ENCODE data around the gene WNT6.

WNT6 gene

DNA sequence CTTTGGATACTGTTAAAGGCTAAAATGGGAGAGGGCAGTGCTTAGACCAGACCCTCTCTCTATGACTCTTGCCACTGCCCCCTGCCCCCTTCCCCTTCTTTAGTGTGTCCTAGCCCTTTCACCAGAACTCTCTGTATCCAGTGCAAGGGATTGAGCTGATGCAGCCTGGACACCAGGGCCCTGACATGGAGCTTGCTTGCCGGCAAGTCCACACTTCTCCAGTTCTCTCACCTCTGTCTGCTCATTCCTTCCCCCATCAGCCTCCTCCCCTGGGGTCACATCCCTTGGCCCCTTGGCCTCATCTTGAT is 1.5 kb upstream of the WNT6 start:
- no peak for DNase-seq

DNA sequence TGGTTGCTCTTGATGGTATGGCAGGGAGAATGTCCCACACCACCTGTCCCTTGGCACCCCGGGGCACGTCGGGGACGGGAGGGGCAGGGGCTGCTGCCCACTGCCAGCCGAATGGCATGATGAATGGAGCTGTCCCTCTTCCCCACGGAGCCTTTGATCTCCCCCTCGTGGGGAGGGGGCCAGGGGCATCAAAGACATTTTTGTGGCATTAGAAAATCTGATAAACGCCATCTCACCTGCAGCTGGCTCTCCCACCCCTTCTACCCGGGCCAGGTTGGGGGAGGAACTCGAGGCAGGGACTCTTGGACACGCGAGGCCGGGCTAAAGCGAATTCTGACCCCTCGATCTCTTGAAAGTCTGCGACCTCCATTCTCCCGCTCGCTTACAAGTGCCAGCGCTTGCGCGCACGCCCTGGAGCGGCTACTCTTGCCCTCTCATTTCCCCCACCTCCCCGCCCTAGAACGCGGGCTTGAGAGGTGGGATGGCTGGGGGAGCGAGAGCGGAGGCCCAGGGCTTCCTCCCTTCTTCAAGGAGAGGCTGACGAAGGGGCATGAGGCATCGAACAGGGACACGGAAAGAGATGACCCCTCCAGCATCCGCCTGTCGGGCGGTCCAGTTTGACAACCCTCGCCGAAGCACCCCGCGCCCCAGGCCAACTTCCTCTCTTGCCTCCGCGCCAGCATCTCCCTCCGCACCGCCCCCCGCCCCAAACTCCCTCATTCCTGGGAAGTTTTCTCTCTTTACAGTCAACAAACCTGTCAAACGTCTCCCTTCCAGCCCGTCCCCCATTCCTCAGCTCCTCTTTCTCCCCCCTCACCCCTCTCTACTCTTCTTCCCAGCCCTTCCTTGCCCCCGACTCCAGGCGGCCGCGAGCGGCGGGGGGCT is 692 bp upstream of the WNT6 start:
- no peak for DNase-seq

DNA sequence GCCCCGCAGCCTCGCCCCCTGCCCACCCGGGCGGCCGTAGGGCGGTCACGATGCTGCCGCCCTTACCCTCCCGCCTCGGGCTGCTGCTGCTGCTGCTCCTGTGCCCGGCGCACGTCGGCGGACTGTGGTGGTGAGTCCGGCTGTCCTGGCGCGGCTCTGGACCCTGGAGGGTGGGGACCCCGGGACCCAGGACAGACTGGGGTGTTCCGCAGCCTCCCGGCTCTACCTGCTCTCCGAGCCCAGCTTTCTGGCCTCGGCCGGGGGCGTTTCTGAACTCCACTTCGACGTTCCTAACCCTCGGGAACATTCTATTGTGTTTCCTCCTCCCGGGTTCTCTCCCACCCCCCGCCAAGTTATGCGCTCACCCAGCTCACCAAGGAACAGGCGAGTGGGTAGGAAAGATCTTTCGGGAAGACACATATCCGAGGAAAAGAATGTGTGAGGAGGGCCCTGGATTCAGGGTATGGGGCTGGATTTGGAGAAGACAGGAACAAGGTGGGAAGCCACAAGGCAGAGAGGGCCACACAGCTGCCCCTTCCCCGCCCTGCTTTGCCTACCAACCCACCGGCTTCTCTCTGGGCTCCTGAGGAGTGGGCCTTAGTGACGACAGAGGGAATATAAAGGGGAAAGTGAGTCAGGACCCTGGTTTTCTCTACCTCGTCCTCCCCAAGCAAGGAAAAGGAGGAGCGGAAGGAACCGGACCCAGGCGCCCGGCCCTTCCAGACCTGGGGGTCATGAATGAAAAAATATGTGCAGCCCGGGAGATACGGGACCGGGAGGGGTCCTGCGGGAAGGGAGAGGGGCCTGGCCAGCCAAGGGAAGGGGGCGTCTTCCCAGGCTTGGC is 605 bp downstream of the WNT6 start:
- DNase-seq, result no peak

DNA sequence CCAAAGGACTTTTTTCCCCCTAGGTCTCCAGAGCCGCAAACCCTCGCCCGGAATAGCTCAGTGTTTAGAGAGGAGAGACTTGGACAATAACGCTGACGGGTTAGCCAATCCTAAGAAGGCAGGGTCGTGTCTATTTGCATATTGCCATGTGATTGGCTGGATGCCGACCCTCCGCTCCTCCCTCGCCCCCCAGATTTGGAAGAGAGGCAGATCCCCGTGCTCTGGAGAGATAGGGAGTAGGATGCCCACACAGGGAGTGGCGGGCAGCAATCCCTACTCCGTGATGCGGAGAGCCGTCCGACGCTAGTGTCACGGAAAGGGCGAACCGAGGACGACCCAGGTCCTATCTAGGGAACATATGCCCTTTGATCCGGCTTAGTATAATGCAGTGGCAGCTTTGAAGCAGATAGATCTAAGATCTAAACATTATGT is 1.4 kb downstream of the WNT6 start:
- no peak for DNase-seq

DNA sequence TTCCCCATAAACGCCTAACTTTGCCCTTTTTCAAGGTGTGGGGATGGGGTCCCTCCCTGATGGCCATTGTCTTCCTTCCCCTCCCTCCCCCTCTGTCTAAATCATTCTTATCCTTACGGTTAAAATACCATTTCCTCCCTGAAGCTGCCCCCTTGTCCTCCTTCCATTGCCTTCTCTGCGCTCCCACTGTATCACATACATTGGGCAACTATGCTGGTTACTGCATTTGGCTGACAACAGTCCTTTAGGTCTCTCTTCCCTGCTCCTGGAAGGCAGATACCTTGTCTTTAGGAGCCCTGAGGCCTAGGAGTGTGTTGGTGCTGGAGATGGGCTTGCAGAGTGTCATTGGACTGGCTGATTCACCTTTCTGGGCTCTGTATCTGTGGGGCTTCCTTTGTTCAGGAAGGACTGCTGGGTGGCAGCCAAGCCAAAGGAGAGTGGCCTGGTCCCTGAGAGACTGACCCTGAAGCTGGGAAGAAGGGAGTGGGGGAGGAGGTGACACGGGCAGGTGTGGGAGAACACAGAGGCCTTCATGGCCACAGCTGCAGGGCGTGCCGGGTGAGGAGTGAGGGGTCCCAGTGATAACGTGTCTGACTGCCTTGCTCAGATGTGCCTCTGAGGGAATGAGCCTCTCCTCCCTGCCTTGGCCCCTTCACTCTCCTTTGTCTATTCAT is 2.2 kb downstream of the WNT6 start:
- DNase-seq, result no peak

DNA sequence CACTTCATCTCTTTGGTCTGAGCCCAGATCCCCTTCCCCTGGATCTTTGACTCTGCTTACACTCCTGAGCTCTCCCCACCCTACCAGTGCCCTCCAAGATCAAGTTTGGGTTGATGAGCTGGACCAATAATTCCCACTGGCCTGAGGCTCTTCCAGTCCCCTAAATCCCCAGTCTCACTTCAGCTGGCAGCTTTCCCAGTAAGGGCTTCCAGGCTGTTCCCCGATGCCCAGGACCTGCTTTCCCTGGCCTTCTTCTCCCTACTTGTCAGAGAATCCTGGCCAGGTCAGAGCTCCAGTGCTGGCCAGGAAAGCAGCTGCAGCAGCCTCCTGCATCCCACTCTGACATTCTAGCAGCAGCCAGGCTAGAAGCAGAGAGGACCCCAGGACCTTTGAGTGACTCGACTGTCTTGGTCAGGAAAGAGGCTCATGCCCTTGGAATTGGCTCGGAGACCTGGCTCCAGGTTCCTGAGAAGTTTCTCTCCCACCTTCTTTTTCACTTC is 3.5 kb downstream of the WNT6 start:
- DNase-seq, result no peak

DNA sequence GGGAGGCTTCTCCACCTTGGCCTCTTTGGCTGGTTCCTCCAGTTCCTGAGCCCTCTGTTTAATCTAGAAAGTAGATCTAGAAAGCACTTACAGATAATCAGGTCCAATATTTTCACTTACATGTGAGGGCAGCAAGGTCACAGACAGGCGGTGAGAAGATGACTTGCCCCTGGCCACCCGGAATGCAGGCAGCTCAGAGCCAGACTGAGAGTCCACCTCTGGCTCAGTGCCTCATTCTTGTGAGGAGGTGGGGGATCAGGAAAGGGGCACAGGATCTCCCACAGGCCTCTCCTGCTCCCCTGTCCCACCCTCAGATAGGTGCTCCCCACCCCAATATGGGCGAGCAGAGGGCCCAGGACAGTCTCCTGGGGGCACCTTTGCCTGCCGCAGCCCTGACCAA is 5.8 kb downstream of the WNT6 start:
- no peak for DNase-seq

DNA sequence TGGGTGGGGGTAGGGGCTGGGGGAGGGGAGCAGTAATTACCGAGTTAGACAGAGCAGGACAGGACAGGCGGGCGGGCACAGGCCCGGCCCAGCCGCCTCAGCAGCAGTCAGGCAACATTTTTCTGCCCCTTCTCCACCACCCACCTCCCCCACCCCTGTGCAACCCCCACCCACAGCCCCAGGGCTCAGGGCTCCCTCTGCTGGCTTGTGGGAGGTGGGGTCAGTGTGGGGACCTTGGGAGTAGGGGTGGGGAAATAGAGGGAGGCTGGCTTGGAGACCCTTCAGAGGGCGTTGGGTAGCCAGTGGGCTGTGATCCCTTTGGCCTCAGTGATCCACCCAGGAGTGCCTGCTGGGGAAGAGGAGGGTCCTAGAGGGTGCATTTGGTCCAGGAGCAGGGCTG is 6.4 kb downstream of the WNT6 start:
- no peak for DNase-seq

DNA sequence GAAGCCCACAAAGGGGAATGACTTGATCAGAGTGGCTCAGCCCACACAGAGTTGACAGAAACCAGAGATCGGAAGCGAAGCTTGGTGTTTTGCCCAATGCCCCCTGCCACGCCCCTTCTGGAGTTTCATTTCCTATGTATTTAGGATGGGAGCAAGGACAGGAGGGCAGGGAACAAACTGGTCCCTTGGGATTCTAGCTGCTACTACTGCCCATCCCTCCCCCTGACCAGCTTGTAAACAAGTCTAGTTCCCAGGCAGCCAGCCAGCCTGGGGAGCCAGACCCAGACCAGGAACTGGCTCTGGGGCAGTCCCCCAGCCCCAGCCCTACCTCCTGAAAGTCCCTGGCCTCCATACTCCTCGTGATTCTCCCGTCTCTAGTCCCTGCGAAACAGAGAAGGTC is 8.3 kb downstream of the WNT6 start:
- DNase-seq, result no peak

DNA sequence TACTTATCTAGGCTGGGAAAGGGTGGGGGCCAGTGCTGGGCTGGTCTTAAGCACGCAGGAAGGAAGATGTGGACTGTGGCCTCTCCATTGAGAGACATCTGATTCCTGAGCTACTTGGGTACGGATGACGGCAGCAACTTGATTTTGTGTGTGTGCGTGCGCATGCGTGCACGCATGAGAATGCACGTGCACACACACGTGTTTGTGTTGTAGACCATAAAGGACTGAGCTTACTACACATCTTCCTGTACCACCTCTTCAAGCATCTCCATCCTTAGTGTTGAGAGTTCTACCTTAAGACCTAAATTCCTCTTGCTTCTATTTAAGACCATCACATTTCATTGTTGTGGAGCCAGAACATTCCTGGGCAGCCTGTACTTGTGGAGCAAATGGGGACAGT is 9.5 kb downstream of the WNT6 start:
- no peak for DNase-seq

DNA sequence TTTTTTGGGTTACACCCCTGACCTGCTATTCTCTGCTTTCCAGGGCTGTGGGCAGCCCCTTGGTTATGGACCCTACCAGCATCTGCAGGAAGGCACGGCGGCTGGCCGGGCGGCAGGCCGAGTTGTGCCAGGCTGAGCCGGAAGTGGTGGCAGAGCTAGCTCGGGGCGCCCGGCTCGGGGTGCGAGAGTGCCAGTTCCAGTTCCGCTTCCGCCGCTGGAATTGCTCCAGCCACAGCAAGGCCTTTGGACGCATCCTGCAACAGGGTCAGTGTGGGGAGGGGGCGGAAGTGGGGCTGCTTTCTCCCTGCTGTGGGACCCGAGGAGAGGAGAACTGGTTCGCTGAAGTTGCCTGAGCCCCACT is 11.4 kb downstream of the WNT6 start:
- no peak for DNase-seq

DNA sequence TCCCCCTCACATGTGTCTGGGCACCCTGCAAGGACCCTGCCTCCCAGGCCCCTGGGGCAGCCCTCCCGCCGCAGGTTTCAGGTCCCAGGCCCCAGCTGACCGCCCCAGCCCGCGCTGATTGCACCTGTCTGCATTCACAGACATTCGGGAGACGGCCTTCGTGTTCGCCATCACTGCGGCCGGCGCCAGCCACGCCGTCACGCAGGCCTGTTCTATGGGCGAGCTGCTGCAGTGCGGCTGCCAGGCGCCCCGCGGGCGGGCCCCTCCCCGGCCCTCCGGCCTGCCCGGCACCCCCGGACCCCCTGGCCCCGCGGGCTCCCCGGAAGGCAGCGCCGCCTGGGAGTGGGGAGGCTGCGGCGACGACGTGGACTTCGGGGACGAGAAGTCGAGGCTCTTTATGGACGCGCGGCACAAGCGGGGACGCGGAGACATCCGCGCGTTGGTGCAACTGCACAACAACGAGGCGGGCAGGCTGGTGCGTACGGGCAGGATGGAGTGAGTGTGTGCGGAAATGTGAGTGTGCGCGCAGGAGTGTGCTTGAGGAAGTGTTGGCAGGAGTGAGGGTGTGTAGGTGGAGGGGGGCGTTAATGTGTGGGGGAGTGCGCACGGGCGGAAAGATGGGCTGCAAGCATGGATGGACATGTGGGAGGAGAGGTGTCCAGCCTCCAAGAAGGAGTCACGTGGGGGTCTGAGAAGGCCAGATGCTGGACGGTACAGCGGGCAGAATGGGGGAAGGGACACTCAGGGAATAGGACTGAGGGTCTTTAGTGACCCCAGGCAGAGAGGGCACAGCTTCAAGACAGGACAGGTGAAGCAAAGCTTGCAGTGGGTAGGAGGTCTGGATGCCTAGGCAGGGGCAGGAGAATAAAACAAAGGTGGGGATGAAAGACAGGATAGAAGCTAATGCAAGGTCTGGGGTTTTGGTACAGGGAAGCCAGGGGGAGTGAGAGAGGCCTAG is 12.0 kb downstream of the WNT6 start:
- peak; percentile 42 for DNase-seq

DNA sequence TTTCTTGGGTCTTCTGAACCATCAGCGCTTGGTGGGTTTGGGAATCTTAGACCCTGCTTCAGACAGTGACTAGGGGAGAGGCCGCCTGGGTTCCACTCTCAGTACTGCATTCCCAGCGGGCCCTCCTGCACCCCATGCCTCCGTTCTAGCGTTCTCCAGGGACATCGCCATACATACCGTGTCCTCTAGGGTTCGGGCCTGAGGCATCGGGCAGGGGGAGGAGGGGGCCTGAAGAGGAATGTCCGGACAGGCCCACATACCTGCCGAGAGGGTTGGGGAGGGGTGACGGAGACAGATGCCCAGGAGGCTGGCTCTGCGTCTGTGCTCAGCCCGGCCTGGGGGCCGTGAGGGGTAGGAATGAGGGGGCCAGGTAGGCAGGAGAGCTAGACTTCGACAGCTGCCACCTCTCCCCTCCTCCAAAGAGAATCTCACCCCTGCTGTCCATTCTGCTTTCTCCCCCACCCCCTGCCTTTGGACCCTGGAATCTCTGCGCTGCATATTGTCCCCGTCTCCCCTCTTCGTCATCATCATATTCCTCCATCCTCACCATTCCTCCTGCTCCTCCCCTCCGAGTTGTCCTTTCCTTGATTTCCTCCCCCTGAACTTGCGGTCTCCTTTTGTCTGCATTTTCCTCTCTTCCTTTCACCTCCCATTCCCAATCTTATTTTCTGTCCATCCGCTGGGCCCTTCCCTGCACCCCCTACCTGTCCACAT is 13.2 kb downstream of the WNT6 start:
- no peak for DNase-seq

DNA sequence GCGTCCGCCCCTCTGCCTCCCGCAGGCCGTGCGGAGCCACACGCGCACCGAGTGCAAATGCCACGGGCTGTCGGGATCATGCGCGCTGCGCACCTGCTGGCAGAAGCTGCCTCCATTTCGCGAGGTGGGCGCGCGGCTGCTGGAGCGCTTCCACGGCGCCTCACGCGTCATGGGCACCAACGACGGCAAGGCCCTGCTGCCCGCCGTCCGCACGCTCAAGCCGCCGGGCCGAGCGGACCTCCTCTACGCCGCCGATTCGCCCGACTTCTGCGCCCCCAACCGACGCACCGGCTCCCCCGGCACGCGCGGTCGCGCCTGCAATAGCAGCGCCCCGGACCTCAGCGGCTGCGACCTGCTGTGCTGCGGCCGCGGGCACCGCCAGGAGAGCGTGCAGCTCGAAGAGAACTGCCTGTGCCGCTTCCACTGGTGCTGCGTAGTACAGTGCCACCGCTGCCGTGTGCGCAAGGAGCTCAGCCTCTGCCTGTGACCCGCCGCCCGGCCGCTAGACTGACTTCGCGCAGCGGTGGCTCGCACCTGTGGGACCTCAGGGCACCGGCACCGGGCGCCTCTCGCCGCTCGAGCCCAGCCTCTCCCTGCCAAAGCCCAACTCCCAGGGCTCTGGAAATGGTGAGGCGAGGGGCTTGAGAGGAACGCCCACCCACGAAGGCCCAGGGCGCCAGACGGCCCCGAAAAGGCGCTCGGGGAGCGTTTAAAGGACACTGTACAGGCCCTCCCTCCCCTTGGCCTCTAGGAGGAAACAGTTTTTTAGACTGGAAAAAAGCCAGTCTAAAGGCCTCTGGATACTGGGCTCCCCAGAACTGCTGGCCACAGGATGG is 14.0 kb downstream of the WNT6 start:
- DNase-seq, result no peak

DNA sequence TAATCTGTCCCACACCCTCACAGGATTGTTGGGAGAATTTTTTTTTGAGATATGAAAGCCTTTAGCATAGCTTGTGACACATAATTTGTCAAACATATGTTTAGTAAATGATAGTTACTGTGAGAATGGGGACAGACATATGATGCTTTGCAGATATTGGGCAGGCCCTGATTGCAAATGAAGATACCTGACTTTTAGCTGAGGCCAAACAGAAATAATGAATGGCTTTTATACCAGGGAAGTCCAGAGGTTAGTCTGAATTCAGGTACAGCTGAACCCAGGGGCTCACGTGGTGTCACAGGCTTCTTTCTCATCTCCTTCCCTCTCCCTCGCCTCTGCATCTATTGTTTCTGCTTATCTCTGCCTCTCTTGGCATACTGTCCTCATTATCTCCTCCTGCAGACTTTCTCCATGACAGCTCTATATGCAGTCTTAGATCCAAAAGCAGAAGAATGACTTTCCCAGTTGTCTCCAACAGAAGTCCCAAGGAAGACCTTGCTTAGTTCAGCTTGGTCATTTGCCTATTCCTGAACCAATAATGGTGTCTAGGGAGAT is 16.2 kb downstream of the WNT6 start:
- no peak for DNase-seq

DNA sequence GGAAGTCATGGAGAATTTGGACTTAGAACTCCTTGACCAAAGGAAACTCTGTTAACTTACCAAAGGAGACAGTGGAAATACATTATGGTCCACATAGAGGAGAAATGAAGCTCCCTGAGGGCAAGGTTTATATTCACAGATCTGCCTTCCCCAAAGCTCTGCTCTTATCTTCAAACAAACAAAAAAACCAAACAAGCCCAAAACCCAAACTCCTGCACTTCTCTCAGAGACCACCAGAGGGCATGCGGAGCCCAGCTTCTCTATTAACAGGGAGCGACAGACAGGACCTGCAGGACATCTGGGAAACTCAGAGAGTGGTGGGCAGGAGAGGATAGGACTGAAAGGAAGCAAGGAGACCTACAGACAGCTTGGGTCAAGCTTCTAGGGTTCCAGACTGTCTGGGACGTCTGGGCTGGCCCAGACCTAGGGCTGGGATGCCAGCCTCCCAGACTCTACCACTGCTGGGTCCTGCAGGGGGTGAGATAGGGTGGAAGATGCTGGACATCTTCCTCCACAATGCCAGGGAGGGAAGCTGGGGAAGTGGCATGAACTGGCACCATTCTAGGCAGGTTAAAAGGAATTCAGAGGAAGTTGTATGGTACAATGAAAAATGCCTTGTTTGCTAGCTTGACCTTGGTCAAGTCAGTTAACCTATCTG is 17.1 kb downstream of the WNT6 start:
- peak; percentile 70 for DNase-seq

DNA sequence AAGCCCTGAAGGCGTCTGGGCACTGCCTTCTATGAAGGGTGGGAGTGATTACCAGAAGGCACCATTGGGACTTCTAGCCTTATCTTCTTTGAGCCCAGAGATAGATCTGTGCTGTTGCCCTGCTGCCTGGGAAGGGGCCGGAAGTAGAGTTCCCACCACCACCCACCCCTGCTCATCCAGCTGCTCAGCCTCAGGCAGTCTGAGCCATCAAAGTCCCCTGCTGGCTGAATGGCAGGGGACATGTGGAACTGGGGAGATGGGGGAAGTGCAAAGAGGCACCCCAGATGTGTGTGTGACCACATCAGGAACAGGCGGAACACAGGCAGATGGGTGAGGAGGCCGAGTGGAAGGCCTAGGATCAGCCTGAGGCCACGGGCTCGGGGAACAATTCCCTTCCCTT is 17.7 kb downstream of the WNT6 start:
- DNase-seq, result no peak

DNA sequence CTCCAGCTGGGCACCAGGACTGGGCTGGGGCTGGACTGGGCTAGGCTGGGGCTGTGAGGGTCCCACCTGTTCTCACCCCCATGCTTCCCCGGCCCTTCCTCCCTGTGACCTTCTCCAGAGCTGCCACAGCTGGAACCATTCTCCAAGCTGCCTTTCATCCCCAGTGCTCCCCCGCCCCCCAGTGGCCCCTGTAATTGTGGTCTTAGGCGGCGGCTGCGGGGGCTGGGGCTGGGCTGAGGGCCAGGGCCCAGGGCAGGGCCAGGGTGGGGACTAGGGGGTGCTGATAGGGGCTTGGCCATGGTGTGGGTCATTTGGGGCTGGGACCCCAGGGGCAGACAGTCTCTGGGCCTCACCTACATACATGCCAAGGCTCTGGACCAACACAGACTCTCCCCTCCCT is 18.3 kb downstream of the WNT6 start:
- DNase-seq, result no peak

DNA sequence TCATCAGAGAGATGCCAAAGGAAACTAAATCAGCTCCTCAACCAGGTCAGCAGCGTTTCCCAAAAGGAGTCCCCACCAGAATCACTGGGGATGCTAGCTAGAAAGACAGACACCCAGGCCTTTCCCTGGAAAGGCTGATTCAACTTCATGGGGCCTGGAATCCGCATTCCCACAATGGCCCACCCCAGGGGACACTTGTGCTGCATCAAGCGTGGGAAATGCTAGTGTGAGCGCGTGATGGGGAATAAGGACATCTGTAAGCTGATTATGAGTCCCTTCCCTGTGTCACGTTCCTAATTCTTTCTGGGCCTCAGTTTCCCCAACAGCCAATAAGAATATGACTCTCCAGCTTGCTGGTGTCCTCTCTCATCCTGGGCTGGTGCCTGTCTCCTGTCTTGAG is 18.9 kb downstream of the WNT6 start:
- DNase-seq, result no peak
